Epithelial cell of esophagus (primary cell): ENCODE data around the gene INAFM1.

Source experiments
- DNase-seq: peaks from one replicate; pipeline ENCODE4 v3.0.0; 2010; ENCODE audit warnings: low read depth
- H3K4me3 ChIP-seq: 2 replicates; pipeline ENCODE4 v1.5.1; 2011; ENCODE audit warnings: mild to moderate bottlenecking, low read length, control low read depth
- TF ChIP-seq, protein P1 (sequence below): IDR thresholded peaks from 2 replicates; pipeline ENCODE4 v1.5.1; 2011; ENCODE audit warnings: low read depth, mild to moderate bottlenecking, low read length, control low read depth, inconsistent platforms; ENCODE audit not compliant: insufficient read depth; ENCODE audit errors: missing control alignments

INAFM1 gene

DNA sequence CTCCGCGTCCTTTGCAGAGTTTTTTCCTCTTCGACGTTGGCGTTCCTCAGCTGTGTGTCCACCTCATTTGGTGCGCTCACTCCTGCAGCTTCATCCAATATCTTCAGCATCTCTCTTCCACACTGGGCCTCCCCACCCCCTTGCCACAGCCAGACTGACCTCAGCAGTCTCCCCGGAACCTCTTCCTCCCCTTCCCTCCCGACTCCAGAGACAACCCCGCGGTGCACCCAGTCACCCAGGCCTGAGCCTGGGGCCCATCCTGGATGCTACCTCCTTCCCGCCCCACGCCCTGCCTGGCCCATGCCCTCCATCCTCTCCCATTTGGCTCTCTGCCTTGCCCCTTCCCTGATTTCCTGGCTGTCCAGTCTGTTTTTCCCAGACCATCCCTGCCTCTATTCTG lies 49.2 kb downstream of the INAFM1 start:
- no peak for DNase-seq
- no peak overlapping the region for H3K4me3 ChIP-seq
- TF ChIP-seq, protein P1, sequence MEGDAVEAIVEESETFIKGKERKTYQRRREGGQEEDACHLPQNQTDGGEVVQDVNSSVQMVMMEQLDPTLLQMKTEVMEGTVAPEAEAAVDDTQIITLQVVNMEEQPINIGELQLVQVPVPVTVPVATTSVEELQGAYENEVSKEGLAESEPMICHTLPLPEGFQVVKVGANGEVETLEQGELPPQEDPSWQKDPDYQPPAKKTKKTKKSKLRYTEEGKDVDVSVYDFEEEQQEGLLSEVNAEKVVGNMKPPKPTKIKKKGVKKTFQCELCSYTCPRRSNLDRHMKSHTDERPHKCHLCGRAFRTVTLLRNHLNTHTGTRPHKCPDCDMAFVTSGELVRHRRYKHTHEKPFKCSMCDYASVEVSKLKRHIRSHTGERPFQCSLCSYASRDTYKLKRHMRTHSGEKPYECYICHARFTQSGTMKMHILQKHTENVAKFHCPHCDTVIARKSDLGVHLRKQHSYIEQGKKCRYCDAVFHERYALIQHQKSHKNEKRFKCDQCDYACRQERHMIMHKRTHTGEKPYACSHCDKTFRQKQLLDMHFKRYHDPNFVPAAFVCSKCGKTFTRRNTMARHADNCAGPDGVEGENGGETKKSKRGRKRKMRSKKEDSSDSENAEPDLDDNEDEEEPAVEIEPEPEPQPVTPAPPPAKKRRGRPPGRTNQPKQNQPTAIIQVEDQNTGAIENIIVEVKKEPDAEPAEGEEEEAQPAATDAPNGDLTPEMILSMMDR, result no peak

- H3K4me3 ChIP-seq, result no peak overlapping the region
- no peak for DNase-seq
Observed at GRCh38 chr19:47324502-47324901, 49.8 kb downstream of the INAFM1 start.

More at GRCh38 chr19:47324502-47324901, 49.8 kb downstream of the INAFM1 start:
- TF ChIP-seq, protein P1, result no peak
